ENCODE data around the gene IFT88.

DNA sequence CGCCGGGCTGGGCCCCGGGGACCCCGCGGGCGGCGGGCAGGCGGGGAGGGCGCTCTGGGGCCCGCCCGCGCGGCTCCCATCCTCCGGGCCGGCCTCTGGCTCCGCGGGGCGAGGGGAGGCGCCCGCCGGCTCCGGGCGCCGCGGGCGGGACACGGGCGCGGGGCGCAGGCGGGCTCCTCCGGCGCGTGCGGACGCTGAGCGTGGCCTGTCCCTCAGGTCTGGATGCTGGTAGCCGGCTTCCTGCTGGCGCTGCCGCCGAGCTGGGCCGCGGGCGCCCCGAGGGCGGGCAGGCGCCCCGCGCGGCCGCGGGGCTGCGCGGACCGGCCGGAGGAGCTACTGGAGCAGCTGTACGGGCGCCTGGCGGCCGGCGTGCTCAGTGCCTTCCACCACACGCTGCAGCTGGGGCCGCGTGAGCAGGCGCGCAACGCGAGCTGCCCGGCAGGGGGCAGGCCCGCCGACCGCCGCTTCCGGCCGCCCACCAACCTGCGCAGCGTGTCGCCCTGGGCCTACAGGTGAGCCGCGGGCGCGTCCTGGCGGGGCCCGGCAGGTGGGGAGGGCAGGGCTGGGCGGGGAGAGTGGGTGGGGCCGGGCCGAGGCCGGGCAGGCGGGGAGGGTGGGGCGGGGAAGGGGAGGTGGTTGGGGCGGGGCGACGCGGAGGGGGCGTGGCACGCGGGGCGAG is 137.0 kb downstream of the IFT88 start:
- TF ChIP-seq, protein P1, sequence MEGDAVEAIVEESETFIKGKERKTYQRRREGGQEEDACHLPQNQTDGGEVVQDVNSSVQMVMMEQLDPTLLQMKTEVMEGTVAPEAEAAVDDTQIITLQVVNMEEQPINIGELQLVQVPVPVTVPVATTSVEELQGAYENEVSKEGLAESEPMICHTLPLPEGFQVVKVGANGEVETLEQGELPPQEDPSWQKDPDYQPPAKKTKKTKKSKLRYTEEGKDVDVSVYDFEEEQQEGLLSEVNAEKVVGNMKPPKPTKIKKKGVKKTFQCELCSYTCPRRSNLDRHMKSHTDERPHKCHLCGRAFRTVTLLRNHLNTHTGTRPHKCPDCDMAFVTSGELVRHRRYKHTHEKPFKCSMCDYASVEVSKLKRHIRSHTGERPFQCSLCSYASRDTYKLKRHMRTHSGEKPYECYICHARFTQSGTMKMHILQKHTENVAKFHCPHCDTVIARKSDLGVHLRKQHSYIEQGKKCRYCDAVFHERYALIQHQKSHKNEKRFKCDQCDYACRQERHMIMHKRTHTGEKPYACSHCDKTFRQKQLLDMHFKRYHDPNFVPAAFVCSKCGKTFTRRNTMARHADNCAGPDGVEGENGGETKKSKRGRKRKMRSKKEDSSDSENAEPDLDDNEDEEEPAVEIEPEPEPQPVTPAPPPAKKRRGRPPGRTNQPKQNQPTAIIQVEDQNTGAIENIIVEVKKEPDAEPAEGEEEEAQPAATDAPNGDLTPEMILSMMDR (IDR thresholded peaks at IDR 0.05; ENCODE audit: low read depth, low read length, missing input control) = peak; percentile 61
- no peak for TF ChIP-seq GABPA (IDR thresholded peaks at IDR 0.05 in 1 of 2, conservative IDR thresholded peaks at IDR 0.05 in 1 of 2)
- TF ChIP-seq, protein P2, sequence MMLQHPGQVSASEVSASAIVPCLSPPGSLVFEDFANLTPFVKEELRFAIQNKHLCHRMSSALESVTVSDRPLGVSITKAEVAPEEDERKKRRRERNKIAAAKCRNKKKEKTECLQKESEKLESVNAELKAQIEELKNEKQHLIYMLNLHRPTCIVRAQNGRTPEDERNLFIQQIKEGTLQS (IDR thresholded peaks at IDR 0.05) = no peak
- TF ChIP-seq EGR1 (IDR thresholded peaks at IDR 0.05; ENCODE audit: low read depth in 2 of 2) = no peak

All from liver (tissue), 3 donors.